HG03565 (cell line): ENCODE data around the gene DNAJC6.
"Not testable (repeated sequence)": the region's sequence is repeated elsewhere in the genome, so short reads cannot be mapped to it uniquely, and the experiment has no call there.

Experiments used
- ATAC-seq: cut with Tn5 transposase; IDR thresholded peaks from one replicate; pipeline ENCODE4 v1.9.1; 2021; ENCODE audit warnings: mild to moderate bottlenecking, moderate library complexity; ENCODE audit not compliant: unreplicated experiment

DNAJC6 gene

GRCh38 chr1:65355031-65355712, 45.8 kb downstream of the DNAJC6 start:
- no peak for ATAC-seq

- no peak for ATAC-seq
These were observed 48.1 kb downstream of the DNAJC6 start for GRCh38 chr1:65357291-65357960.

GRCh38 chr1:65359888-65360287, 50.5 kb downstream of the DNAJC6 start:
- ATAC-seq: no peak

GRCh38 chr1:65360648-65361047, 51.3 kb downstream of the DNAJC6 start:
- ATAC-seq: no peak

- no peak for ATAC-seq
These were observed 53.2 kb downstream of the DNAJC6 start for GRCh38 chr1:65362545-65362944.

GRCh38 chr1:65363484-65363883, 54.1 kb downstream of the DNAJC6 start:
- no peak for ATAC-seq

- no peak for ATAC-seq
These were observed 59.1 kb downstream of the DNAJC6 start for GRCh38 chr1:65368403-65368802.

- no peak for ATAC-seq
These were observed 62.2 kb downstream of the DNAJC6 start for GRCh38 chr1:65371544-65371943.

GRCh38 chr1:65372557-65372956, 63.2 kb downstream of the DNAJC6 start:
- ATAC-seq: no peak

- ATAC-seq: no peak
These were observed 68.3 kb downstream of the DNAJC6 start for GRCh38 chr1:65377496-65378246.

GRCh38 chr1:65378247-65378946, 69.1 kb downstream of the DNAJC6 start:
- no peak for ATAC-seq

GRCh38 chr1:65384426-65384825, 75.1 kb downstream of the DNAJC6 start:
- ATAC-seq: not testable (repeated sequence)

GRCh38 chr1:65386439-65386838, 77.1 kb downstream of the DNAJC6 start:
- ATAC-seq: no peak

GRCh38 chr1:65387821-65388220, 78.5 kb downstream of the DNAJC6 start:
- no peak for ATAC-seq

- ATAC-seq: no peak
These were observed 79.8 kb downstream of the DNAJC6 start for GRCh38 chr1:65388908-65389695.

- ATAC-seq: no peak
These were observed 83.2 kb downstream of the DNAJC6 start for GRCh38 chr1:65392497-65392896.

- peak; percentile 97 for ATAC-seq
These were observed 84.0 kb downstream of the DNAJC6 start for GRCh38 chr1:65393347-65393746.

- ATAC-seq: no peak
These were observed 84.6 kb downstream of the DNAJC6 start for GRCh38 chr1:65393928-65394327.

- ATAC-seq: no peak
These were observed 86.7 kb downstream of the DNAJC6 start for GRCh38 chr1:65395887-65396612.

GRCh38 chr1:65398083-65398482, 88.7 kb downstream of the DNAJC6 start:
- no peak for ATAC-seq
